ENCODE measurements around the gene WDR86.
A peak's percentile ranks its signal among the peaks of the same experiment; 100 is the strongest.

The WDR86 gene

DNA sequence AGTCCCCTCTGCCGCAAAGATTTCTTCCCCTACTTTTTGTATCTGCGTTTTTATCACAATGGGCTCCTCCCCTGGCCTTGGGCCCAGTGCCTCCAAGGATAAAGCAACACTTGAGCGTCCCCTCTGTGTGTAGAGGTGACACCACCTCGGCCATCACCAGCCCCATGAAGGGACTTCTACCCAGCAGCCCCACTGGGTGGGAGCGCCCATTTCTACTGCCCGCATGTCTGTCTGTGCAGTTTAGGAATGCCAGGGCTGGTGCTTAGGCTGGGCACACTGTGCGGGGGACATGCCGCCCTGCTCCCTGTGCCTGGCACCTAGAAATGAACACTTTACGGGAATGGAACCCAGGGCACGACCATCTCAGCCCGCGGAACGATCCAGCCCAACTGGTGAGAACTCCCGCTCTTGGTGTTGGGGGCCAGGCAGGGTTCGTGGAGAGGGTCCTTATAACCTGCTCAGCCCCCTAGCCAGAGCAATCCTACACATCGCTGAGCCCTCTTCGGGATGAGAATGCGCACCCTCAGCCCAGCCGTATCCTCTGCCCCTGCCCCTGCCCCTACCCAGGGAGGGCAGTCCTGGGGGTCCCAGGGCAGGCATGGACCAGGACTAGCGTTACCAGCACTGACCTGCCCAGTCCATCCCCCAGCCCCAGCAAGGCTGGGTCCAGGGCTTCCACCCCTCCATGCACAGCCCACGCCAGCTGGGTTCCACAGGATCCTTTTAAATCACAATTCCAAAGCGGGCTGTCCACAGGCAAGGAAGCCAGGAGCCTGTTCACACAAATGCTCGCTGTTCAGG lies 17.3 kb upstream of the WDR86 start:
- no peak for DNase-seq

DNA sequence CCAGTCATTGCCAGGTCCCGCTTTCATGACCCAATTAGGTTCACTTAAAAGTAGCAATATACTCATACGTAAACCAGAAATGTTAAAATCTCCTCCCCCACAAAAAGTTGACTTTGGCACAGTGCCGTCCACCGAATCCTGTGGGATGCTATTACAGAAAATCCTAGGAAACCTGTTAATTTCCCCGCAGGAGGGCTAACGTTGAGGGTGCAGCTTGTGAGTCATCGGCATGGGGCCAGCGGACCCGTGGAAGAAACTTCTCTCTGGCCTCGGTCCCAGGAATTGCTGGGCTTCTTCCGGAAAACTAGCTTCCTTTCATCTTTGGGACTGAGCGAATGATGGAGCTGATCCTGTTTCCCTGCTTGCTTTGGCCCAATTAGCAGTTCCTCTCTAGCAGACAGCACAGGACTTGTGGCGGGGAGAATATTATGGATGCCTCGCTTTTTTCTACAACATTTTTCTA lies 16.6 kb upstream of the WDR86 start:
- DNase-seq = no peak

GRCh38 chr7:151425670-151426440 lies 16.0 kb upstream of the WDR86 start:
- DNase-seq = no peak

DNA sequence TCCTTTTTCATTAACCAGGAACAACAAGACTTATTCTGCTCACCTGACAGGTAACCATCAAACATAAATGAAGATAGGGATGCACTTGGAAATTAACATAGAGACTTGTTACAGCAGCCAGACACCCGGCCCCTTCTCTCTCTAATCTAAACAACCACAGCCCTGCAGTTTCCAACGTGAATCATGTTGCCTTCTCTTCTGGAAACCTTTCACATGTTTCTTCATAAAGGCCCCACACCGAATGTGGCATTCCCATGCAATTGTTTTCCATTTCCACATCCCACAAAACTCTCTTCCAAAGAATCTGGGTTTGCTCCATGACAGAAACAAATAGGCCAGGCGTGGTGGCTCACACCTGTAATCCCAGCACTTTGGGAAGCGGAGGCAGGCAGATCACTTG lies 15.0 kb upstream of the WDR86 start:
- DNase-seq = no peak

- no peak for DNase-seq
Measured at GRCh38 chr7:151423936-151424335, 14.1 kb upstream of the WDR86 start.

GRCh38 chr7:151423226-151423625 lies 13.4 kb upstream of the WDR86 start:
- no peak for DNase-seq

DNA sequence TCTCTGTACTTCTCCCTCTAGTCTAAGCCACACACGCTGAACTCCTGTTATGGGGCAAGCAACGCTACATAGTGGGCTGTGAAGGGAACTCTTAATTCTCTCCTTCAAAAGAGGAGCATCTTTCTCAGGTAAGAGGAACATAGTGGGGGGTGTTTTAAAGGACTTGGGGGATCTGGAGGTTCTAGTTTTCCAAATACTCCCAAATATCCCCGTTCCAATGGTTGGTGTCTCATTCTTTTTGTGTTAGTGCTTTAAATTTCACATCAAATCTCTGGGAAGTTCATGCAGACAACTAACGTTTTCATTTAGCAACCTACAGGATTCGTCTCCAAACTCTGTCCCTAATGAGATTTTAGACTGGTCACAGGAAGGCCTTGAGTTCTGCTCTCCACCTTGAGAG lies 12.4 kb upstream of the WDR86 start:
- DNase-seq = no peak

- no peak for DNase-seq
Measured at GRCh38 chr7:151420144-151420543, 10.3 kb upstream of the WDR86 start.

DNA sequence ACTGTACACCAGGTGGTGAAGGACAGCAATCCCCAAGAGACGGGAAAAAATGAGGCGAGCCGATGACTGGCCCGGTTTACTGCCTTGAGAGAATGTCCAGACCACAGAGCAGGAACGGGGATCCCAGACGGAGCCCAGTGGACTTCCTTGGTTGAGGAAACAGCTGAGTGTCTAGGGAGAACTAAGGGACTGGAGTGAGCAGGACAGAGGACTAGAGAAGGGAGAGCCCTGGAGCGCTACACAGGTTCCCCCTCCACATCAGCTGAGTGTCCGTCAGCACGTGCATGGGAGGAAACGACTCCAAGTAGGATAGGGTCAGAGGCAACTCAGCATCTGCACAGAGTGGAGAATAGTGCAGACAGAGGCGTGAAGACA lies 7.1 kb upstream of the WDR86 start:
- no peak for DNase-seq

- no peak for DNase-seq
Measured at GRCh38 chr7:151416112-151416940, 6.5 kb upstream of the WDR86 start.

GRCh38 chr7:151415375-151416105 lies 5.7 kb upstream of the WDR86 start:
- no peak for DNase-seq

- DNase-seq = no peak
Measured at GRCh38 chr7:151413241-151413640, 3.4 kb upstream of the WDR86 start.

GRCh38 chr7:151412318-151412717 lies 2.5 kb upstream of the WDR86 start:
- no peak for DNase-seq

GRCh38 chr7:151411551-151411950 lies 1.7 kb upstream of the WDR86 start:
- DNase-seq = no peak

DNA sequence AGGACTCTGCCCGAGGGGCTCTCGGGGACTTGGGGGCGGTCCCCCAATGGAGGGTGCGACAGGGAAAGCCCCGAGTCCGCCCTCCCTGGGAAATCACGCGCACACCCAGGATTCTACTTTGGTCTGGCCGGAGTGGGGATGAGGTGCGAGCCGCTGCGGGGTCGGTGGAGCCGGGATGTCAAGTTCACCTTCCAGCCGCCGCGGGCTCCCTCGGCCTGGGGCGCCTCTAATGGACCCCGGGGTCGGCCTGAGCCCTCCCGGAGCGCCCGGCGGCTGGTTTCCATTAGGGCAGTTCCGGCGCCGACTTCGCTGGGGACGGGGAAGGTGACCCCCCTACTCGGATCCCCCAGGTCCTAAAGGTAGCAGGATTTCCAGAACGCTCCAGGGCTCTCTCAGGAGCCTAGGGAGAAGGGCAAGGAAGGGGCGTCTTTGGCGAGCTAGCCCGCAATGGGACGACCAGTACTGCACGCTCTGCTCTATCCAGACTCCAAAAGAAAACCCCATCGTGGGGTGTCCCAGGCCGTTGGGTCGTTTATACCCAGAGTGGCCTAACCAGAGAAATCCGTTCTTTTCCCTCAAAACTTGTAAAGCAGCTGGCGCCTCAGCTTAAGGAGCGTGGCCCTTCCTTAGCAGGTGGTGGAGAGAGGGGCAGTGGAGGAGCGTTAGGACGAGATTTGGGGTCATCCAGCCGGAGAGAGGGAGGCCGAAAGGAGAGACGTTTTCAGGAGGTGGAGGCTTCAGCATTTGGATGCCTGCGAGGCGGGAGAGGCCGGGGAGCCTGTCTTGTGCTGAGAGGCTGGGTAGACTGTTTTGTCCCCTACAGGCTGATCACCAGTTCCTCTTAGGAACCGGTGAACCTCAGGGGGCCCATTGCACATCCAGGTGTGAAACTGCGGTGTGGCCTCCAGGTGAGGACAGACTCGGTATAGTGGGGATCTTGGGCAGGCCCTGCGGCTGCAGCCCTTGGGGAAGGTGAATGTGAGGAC lies 860 bp upstream of the WDR86 start:
- DNase-seq = no peak

- peak; percentile 67 for DNase-seq
Measured at GRCh38 chr7:151408839-151409666, 785 bp downstream of the WDR86 start.

DNA sequence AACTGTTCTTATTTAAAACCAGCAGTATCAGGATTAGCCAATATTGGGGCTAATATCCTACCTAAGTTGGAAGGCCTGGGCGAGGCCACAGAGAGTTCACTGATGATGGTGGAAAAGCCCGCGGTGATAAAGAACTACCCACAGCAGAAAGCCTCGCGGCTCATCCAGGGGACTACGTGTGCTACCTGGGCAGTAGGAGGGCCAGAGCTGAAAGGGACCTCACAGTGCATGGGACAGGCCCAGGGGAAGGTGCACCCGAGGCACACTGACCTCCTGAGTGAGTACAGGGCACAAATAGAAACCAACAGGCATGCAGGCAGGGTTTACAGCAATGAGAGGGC lies 1.4 kb downstream of the WDR86 start:
- no peak for DNase-seq

DNA sequence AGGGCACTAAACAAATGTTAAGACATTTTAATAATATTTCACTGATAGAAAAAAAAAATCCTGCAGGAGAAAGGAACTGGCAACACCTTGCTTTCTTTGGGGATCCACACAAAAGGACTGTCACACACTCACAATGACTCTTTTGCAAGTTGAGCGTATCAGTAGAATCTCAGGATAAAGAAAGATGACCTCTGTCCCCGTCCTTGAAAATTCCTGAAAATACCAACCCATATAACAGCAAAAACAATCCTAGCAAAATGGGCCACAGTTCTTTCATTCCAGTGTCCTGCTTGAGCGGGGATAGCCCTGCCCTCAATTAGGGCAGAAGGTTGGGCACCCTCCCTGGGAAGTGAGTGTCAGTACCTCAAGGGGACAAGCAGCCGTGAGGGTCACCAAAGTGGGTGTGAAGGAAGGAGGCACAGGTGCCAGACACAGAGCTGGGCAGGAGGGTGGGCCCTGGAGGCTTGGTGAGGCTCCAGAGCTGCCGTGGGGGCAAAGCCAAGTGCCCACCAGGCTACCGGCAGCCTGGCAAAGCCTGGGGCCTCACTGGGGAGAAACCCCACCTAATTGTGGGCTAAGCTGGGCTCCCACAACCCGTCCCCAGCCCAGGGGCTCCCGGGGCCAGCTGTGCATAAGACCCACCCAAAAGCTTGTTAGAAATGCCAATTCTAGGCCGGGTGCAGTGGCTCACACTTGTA lies 2.8 kb downstream of the WDR86 start:
- DNase-seq = no peak

DNA sequence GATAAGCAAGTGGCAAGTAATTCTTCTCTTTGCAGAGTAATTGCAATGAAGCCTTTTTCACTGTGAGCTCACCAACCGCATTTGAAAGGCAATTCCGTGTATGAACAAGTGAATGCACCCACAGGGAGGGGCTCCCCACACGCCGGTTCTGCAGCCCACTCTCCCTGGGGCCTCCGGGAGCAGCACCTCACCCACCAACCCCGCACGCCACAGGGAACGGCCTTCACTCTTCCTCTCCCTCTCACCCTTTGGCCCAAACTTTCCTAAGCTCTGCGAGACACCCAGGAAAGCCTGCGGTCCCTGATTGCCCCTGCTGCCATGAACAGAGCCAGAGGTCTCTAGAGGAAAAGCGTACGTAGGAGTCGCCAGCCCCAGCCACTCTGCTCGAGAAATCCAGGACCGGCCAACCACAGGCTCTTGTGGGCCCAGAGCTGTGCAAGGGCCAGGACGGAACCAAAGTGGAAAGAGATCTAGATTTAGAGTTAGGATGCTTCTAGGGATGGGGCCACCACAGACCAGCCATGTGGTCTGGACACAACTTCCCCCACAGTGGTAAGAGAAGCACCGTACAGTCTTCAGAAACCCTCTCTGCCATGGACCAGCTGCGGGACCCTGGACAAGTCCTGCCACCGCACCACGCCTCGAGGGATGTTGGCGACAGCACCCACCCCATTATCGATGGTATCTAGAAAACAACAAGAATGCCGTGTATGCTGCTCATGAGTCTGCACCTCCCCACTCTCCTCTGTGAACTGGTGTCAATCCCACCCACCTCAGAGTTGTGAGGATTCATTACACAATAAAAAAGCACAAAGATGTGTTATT lies 3.6 kb downstream of the WDR86 start:
- no peak for DNase-seq
